ENCODE results near the gene TUBB2A.
"Not testable (repeated sequence)": the region's sequence is repeated elsewhere in the genome, so short reads cannot be mapped to it uniquely, and the experiment has no call there.

TUBB2A gene

DNA sequence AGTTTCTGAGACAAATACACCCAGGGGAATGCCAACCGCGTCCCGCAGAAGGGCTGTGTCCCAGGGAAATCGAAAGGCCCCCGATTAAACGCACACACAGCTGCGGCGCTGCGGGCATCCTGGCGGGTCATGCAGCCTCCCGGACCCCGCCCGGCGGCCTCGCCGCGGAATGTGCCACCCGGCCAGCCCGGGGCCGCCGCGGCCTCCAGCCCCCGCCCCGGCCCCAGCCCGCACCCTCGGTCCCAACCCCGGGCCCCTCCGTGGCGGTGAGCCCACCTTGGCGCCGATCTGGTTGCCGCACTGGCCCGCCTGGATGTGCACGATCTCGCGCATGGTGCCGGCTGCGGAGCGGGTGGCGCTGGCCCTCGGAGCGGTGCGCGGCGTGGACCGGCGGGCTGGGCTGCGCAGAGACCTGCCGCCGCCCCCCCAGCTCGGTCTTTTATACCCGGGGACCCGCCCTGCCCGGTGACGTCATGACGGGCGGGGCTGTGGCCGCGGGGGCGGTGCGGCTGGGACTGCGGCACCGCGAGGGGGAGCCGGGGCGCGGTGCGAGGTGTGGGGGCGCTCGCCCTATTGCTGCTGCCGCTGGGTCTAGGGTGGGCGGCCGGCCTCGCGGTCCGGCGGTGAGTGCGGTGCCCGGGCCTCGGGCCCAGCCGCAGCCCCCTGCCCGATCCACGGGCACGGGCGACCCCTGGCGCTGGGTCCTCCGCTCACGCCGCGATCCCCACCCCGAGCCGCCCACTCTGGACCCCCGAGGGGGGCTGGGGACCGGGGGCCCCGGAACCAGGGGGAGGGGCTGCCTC, at the start of gene TUBB2A:
TSS of gene TUBB2A (minus strand) at position 414 of the 803 bp plus-strand sequence. CDS start at position 333, 81 bp downstream.
- DNase-seq: peak; percentile 87

DNA sequence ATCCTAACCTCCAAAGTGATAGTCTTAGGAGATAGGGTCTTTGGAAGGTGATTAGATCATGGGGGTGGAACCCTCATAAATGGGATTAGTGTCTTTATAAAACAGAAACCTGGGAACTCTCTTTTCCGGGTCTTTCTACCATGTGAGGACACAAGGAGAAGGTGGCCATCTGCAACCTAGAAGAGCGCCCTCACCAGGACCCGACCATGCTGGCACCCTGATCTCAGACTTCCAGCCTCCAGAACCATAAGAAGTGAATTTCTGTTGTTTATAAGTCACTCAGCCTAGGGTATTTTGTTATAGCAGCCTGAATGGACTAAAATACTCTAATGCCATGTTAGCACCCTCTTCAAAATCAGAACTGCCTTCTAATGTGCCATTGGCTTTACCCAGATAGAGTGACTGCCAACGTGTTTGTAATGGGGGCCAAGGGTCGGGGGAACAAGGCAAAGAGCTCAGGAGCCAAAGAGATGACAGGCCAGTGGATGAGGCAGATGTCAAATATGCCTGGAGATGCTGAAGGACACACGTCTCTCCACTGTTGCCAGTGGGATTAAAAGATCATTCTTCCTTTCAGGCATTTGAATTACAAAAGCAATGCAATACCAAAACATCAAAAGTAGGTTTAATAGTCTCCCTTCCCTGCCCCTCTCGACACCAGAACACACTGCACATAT, 49.1 kb upstream of the TUBB2A start:
- DNase-seq: no peak

DNA sequence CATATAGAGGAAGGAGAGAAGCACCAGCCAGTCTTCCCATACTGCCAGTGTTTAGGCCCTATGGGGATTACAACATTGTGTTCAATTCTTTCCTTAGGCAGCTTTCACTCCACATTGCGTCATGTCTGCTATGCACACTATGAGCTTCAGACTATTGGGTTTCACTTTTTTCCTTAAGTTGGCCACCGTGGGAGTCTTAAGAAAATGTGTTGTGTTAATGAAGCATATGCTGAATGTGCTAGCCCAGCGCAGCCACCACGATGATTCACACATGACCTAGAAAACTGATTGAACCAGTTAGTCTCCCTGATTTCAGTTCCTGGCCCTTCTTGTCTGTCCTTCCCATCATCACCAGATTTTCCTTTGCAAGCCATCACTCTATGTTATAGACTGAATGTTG, 48.6 kb upstream of the TUBB2A start:
- no peak for DNase-seq

DNA sequence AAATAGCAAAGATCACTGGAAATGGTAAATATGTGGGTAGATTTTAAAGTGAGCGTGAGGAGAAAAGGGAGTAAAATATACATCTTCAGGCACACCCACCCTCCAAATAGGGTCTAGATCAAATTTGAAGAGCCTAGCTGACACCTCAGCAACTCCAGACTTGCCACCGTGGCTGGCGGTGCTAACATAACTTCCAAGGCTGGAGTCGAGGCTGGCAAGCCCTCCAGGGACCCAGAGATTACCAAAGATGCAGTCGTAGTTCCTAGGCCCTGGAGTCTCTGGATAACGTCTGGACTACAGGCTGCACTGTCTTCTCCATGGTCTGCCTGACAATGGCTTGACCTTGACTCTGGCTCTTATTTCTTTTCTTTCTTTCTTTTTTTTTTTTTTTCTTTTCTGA, 47.6 kb upstream of the TUBB2A start:
- no peak for DNase-seq

DNA sequence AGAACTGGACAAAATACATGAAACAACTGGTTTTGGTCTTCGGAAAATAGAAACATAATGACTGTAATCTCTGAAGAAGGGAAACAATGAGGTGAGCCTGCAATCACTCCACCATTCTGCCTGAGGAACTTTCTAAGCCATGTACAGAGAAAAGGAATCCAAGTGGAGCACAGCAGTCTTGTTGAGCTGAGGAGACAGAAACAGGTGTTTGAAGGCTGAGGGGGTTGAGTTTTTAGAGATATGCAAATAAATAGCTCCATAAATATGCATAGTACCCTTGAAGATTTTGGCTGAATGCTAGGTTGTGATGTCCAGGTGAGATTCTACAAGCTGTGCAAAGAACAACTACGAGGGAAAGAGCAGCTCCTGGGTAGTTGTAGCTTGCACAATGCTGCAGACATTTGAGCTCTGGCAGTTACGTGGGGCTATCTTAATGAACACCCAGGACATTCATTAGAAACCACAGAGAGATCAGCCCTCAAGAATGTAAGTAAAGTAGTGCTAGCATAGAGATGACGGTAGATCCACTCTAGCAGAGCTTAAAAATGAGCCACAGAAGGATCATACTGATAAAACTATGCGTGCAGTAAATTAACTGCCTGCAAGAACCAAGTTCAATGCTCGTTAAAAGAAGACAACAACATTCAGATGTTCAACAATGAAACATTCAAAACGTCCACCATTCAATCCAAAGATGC, 45.8 kb upstream of the TUBB2A start:
- DNase-seq: no peak

DNA sequence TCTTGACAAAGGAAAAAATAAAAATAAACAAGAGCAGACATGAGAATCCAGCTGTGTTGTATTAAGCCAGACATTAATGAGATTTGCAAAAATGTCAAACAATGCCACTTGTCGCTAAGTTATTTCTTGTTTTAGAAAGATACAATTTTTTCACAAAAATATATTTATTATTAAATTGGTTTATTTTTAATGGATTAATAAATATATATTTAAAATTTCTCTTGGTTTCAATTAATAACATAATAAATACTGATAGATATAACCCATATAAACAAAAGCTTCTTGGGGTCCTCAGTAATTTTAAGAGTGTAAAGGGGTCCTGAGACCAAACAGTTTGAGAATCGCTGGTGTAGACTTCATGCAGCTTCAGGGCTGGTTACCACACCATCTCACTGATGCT, 44.0 kb upstream of the TUBB2A start:
- no peak for DNase-seq

DNA sequence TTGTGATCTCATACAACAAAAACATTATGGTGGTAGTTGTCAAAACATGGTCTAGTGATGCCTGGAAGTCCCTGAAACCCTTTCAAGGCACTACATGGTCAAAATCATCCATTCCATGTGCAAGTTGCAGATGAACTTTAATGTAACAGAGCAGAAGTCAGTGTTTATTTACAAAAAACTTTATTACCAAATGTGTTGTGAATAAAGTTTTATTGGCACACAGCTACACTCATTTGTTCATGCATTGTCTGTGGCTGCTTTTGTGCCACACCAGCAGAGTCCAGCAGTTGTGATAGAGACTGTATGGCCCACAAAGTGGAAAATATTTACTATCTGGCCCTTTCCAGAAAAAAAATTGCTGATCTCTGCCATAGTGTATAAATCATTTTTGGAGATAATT, 43.3 kb upstream of the TUBB2A start:
- DNase-seq: no peak

DNA sequence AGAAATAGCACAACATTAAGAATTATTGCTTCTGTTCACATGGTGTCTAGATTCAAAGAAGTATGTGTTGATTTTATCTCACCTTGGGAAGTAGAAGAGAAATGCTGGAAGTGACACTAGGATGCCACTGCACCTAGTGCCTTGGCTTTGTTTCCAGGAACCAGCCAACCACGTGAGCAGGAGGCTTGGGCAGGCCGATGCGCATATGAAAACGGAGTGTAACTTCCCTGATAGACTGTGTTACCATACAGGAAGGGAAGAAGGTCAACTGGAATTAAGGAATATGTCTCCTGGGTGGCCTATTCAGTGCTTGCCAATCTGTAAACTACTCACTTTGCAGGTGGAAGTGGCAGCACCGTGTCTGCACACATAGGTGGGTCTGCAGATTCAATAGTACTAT, 42.0 kb upstream of the TUBB2A start:
- no peak for DNase-seq

DNA sequence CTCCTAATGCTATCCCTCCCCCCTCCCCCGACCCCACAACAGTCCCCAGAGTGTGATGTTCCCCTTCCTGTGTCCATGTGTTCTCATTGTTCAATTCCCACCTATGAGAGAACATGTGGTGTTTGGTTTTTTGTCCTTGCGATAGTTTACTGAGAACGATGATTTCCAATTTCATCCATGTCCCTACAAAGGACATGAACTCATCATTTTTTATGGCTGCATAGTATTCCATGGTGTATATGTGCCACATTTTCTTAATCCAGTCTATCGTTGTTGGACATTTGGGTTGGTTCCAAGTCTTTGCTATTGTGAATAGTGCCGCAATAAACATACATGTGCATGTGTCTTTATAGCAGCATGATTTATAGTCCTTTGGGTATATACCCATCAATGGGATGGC, 40.4 kb upstream of the TUBB2A start:
- DNase-seq: not testable (repeated sequence)

DNA sequence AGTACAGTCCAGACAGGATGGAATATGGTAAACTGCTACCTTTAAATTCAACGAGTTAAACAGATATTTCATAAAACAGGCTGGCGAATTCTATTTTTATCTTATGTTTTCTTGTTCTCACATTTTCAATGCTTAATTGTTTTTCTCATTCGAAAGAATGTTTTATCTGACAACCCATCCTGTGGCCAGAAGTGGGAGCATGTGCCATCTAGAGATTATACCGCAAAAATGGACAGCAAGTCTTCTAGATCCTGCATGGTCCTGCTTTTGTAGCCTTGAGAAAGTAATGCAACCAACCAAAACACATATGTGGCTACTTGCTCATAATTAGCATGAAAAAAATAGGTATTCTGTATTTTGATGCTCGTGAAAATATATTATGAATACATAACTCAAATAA, 39.4 kb upstream of the TUBB2A start:
- no peak for DNase-seq

DNA sequence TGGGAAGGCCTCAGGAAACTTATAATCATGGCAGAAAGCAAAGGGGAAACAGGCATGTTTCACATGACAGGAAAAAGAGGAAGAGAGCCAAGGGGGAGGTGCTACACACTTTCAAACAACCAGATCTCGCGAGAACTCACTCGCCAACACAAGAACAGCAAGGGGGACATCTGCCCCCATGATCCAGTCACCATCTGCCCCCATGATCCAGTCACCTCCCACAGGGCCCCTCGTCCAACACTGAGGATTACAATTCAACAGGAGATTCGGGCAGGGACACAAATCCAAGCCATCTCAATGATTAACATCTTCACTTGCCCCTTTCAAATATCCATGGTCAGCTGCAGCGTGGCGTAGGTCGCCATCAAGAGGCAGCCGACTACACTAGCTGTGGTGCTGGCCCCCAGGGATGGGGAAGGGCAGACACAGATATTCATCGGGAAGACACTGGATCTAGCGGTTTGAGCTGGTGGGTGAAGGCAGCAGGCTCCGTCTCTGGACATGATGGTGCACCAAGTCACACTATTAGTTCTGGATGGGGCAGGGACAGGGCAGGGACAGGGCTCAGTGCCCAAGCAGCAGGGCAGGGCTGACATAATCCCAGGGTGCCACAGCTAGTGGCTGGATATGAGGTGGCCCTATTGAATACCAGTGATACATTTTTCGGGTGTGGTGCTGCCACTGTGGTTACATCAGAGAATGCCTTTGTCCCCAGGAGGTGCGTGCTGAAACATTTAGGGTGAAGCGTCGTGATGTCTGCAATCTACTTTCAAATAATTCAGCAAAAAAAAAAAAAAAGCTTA, 38.6 kb upstream of the TUBB2A start:
- no peak for DNase-seq

DNA sequence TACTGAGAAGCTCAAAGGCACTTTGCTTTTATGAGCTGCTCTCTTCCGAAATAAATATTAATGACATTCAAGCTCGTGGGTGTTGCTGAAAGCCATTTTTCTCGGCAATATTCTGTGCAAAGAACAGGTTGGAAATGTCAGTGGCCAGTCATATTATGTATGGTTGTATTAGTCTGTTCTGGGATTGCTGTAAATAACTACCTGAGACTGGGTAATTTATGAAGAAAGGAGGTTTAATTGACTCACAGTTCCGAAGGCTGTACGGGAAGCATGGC, 38.0 kb upstream of the TUBB2A start:
- no peak for DNase-seq

DNA sequence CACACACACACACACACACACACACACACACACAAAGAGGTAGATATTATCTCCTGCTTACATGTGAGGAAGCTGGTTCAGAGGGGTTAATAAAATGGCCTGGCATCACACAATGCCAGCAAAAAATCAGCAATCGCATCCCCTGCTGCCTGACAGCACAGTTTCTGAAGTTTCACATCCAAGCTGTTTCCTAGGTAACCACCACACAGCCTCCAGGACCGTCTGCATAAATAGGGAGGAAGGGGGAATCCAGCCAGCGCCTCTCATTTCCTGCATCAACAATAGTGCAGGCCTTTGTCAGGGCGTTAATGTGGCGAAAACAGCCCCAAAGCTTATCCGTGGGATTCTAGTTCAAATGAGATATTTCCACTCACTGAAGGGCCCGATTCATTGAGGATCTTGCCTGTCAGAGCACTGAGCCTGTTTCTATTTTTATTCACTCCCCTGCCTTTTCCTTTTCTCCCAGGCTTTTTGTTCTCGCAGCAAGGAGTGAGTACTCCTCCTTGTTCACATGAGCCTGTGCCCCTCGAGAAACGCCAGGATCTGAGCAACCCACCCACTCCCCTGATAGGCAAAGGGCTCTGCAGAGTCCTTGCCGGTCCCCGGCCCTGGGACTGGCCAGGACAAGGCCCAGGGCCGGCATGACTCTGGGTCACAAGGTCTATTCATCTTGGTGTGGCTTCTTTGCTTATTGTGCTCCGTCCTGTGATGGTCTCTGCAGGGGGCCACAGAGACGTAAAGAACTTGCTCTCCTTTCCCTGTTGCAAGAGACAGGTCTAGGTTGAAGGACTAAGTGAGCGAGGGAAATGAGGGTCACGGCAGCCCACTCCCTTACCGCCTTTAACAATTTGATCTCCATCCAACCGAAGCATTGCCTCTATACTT, 37.4 kb upstream of the TUBB2A start:
- DNase-seq: no peak

DNA sequence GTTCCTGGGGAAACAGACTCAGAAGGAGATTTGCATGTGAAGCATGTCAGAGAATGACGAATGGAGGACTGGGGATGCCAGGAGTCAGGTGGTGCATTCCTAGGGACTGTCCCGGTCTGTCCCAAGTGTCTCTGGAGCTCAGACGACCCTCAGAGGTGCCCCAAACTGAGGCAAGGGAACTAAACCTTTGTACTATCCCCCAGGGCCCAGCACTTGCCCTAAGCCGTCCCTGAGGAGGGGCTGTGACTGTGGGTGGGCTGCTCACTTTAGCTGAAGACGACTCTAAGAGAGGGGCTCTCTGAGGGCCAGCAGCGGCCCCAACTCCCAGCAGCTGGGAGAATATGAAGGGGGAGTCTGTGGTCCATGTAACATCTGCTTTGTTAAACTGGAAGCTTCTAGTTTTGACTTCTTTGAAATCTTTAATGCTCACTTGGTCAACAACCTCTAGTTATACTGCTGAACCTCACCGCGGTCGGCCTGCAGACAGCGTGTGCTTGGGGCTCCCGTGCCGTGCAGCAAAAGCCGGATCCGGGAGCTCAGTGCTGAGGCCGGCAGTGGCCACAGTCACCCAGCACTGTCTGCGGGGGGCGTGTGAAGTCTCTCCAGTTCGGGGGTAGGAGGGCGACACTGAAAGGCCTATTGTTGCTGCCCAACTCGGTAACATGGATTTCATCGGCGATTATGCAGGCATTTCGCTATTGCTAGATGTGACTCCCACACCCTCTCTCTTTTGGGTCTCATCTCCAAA, 35.9 kb upstream of the TUBB2A start:
- no peak for DNase-seq

DNA sequence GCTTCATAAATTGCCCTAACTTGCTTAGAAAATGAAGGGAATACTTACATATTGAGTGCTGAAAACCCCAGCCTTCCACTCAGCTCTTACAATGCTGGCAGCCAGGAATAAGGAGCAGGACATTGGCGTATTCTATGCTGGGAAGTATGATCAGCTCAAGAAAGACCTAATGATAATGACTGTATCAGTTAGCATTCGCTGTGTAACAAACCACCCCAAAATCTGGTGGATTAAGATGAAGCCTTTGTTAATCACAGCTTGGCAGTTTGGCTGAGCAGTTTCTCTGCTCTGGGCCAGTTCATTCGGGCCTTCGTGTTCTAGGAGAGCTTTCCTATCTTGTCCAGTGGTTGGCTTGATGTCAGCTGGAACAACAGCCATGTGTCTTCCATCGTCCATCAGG, 33.4 kb upstream of the TUBB2A start:
- no peak for DNase-seq

DNA sequence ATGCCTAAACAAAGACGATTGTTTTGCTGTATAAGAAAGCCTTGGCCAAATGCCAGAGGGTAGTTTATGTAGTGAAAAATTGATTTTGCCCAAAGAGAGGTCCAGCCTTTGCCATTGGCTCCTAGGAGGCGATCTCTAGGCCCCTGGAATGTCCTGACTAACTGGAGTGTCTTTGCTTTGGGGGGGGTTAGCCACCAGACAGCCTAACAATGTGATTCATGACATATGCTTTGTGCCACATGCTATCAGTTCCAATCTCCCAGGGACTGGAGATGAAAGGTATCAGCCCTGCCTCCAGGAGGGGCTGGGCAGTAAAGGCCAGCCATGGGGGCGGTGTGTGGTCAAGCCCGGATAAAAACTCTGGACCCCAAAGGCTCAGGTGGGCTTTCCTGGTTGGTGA, 32.7 kb upstream of the TUBB2A start:
- DNase-seq: no peak

DNA sequence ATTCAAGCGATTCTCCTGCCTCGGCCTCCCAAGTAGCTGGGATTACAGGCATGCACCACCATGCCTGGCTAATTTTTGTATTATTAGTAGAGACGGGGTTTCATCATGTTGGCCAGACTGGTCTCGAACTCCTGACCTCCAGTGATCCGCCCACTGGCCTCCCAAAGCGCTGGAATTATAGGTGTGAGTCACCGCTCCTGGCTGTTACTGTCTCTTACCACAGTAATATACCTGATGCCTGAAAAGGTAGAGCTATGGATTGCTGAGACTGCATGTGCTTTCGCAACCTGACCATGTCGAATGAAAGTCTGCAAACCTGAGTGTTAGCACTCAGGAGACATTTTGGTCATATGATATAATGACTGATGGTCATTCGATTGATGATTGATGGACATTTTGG, 31.8 kb upstream of the TUBB2A start:
- DNase-seq: not testable (repeated sequence)

DNA sequence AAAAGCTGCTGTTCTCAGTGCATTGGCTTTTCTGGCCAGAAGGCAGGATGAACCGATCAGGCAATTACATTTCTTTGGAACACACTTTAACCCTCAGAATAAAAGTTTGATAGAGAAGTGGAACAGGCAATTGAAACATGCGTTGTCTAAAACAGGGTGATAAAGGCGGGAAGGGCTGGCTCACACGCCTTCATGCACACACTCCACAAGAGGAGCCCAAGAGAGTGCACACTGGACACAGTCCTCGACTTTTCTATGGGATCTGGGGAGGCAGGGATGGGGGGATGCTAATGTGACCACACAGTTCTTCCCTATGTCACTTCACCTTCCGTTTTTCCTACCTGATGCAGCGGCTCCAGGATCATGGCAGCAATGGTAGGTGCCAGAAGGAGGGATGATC, 30.9 kb upstream of the TUBB2A start:
- DNase-seq: no peak

DNA sequence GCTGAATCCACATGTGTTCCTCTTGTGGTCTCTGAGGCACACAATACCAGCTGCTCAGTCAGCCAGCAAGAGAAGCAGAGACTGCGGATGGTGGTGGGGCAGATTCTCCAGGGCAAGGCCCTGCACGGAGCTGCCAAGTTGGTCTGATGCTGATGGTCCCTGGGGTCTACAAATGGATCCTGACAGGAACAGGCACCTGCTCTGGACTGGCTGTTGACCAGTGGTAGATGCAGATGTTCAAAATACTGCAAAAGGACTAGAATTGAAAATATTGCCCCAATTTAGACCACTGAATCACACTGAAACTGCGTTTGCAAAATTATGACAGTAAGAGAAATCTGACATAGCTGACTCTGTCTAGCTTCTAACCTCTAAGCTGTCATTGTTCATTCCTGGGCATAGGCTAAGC, 29.6 kb upstream of the TUBB2A start:
- no peak for DNase-seq

DNA sequence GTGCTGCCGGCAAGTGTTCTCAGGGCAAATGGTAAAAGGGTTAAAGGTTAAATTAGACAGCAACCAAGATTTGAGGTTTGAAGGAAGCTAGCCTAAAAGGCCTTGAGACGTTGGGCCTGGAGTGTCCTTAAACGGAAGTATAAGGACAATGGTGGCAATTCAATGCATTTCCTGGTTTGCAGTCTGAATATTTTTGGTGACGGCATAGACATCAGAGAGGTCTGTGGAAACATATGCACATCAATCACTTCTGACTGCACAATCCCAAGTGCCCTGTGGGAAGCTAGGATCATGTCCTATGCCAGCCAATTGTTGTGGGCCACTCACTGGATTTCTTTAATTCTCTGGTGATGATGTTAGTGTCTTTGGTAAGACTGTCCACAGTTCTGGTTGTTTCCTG, 25.7 kb upstream of the TUBB2A start:
- DNase-seq: no peak

DNA sequence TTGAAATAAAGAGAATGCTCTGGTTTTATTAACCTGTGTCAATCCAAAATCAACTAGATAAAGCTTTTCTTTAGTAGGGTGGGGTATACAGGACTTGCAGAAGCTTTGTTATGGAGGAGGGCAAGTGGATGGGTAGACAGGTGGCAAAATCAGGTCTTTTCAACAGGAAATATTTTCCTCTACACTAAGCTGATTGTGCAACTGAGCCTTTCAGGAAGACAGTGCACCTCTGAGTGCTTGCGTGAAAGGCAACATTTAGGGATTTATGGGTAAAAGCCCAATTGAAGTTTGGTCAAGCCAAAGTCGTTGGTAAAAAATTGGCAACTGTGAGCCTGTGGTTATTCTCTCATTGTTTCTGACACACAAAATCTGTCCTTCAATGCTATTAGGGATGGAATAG, 23.8 kb upstream of the TUBB2A start:
- no peak for DNase-seq

DNA sequence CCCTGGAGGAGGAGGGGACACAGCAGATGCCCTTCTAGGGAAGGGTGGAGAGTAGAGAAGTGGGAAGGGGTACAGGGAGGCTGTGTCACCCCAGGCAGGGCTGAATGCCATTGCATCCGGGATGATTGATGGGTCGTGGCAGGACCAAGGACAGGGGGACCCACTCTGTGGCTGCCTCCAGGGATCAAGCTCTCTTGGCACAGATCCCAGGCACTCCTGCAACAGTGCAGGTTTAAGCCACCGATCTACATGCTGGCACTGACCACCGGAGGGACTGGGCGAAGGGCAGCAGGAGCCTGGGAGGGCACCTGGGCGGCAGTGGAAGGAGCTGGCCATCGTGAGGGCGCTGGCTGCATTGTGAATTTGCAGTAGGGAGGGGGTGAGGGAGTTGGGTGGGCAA, 22.6 kb upstream of the TUBB2A start:
- DNase-seq: not testable (repeated sequence)

All from CD4-positive, alpha-beta T cell treated with Interleukin-17A for 1 hour (primary cell).